BLaER1 treated with 17β-estradiol and CSF1 and Interleukin-3, amounts not matched to agents 10 nM and 100 nM (cell line): ENCODE results near the gene TLE1.

Experiments
- H3K27ac ChIP-seq, 11 experiments: shearing (Covaris generic); formaldehyde crosslinking; 2 replicates each; pipeline ENCODE4 v1.8.1; 2022
- H3K27me3 ChIP-seq, 11 experiments: shearing (Covaris generic); formaldehyde crosslinking; 2 replicates each; pipeline ENCODE4 v1.8.1; 2022
- H3K36me3 ChIP-seq, 11 experiments: shearing (Covaris generic); formaldehyde crosslinking; 2 replicates each; pipeline ENCODE4 v1.8.1; 2022
- H3K4me1 ChIP-seq, 10 experiments: shearing (Covaris generic); formaldehyde crosslinking; 2 replicates each; pipeline ENCODE4 v1.8.1; 2022
- H3K4me2 ChIP-seq, 11 experiments: shearing (Covaris generic); formaldehyde crosslinking; 2 replicates each; pipeline ENCODE4 v1.8.1; 2022
- H3K4me3 ChIP-seq, 10 experiments: shearing (Covaris generic); formaldehyde crosslinking; 2 replicates each; pipeline ENCODE4 v1.8.1; 2022
- H3K9ac ChIP-seq, 11 experiments: shearing (Covaris generic); formaldehyde crosslinking; 2 replicates each; pipeline ENCODE4 v1.8.1; 2022
- H3K9me3 ChIP-seq, 11 experiments: shearing (Covaris generic); formaldehyde crosslinking; replicated peaks in 1 of 11; 2 replicates each; pipeline ENCODE4 v1.8.1; 2022
- H4K20me1 ChIP-seq, 11 experiments: shearing (Covaris generic); formaldehyde crosslinking; 2 replicates each; pipeline ENCODE4 v1.8.1; 2022
- Cebpa-rat ChIP-seq, 11 experiments: shearing (Covaris generic); IDR thresholded peaks; 2 replicates each; pipeline ENCODE4 v1.8.1; 2022

TLE1 gene

DNA sequence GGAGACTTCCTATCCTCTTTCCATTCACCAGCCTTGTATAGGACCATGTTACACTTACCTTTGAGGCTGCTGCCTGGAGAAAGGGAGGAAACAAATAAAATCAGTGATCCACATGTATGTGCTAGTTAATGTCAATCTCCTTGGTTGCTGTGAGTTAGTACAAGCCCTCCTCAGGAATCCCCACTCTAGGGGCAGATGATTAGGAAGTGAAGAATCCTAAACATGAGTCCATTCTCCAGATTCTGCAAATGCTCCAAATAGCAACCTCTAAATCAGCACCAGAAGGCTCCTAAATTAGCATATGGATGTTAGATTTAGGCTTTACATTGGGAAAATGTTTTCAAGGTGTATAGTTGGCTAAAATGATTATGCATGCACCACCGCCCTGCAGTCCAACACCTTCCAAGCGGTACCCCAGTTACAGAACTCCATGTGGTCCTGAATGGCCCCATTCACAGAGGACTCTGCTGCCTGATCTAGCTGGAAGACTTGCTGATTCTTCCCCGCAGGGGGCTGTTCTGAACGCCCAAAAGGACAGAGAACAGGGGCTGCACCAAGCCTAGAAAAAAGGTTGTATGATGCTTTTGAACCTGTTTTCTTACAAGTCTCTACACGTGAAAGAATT is 123.2 kb downstream of the TLE1 start:
- Histone ChIP-seq H3K4me2 (no peak overlapping the region), H3K27ac (no peak overlapping the region), H3K4me3 (no peak overlapping the region), H3K9me3 (no peaks in the 10 kb centered on the region), H3K36me3 (no peaks in the 10 kb centered on the region), H3K4me1 (no peaks in the 10 kb centered on the region), H3K27me3 (no peaks in the 10 kb centered on the region), H4K20me1 (no peaks in the 10 kb centered on the region), H3K9ac (no peak overlapping the region)
- TF ChIP-seq Cebpa-rat (IDR thresholded peaks at IDR 0.05) = no peak

DNA sequence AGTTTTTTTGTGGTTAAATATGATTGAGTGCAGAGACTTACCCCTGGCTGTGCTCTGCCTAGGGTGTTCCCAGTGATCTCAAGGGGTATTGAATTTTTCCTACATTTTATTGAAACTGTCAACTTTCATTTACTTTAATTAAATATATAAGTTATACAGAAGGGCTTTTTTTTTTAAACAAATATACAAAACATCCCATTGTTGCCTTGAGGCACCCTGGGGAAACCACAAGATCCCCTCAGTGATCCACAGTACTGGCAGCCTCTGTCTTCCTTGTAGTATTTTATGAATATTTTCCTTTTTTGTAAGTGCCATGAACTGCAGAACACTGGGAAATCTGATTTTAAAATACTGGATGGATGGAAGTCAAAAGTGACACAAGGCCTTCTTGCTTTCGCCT is 123.7 kb downstream of the TLE1 start:
- H3K36me3 ChIP-seq = no peaks in the 10 kb centered on the region
- H3K27me3 ChIP-seq = no peaks in the 10 kb centered on the region
- no peak overlapping the region for H3K27ac ChIP-seq
- no peak overlapping the region for H3K4me2 ChIP-seq
- H3K4me3 ChIP-seq = no peak overlapping the region
- no peaks in the 10 kb centered on the region for H3K9me3 ChIP-seq
- no peaks in the 10 kb centered on the region for H3K4me1 ChIP-seq
- TF ChIP-seq Cebpa-rat (IDR thresholded peaks at IDR 0.05) = no peak
- H4K20me1 ChIP-seq = no peaks in the 10 kb centered on the region
- H3K9ac ChIP-seq = no peak overlapping the region

DNA sequence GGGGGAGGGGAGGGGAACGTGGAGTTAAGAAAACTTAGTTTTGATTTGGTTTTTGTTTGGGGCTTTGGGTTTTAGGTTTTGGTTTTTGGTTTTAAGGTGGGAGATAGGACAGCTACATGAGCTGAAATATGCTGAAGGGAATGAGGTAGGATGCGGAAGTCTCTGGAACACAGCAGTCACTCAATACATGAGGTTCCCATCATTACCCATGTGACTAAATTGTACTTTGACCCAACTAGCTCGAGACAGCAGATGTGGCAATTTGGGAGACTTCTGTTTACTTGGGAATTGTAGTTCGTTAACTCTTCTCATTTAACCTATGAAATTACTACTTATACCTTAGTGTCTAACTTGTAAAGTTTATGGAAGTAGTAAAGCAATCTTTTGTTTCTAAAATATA is 124.2 kb downstream of the TLE1 start:
- Histone ChIP-seq H3K9me3 (no peaks in the 10 kb centered on the region), H4K20me1 (no peaks in the 10 kb centered on the region), H3K27me3 (no peaks in the 10 kb centered on the region), H3K36me3 (no peaks in the 10 kb centered on the region), H3K4me2 (no peak overlapping the region), H3K4me3 (no peak overlapping the region), H3K4me1 (peaks cover 0 to 4% (median 0%) of the 10 kb centered on the region in 10 experiments; a peak in 1 of 20 replicates), H3K27ac (no peak overlapping the region), H3K9ac (no peak overlapping the region)
- no peak for TF ChIP-seq Cebpa-rat (IDR thresholded peaks at IDR 0.05)

DNA sequence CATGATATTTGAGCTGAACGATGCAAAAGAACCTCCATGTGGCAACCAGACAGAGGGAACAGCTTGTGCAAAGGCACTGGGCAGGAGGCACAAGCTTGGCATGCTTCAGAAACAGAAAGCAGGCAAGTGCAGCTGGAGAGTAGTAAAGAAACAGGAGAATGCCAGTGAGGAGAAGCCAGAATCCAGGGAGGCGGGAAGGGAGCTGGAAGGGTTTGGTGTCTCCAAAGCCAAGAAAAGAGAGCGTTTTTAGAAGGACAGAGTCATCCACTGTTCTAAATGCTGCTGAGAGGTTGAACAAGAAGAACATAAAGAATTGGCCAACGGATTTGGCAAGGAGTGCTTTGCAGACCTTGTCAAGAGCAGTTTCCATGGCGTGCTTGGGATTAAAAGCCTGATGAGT is 124.7 kb downstream of the TLE1 start:
- no peak overlapping the region for H3K4me2 ChIP-seq
- H3K9ac ChIP-seq = no peak overlapping the region
- H3K9me3 ChIP-seq = no peaks in the 10 kb centered on the region
- no peak overlapping the region for H3K4me3 ChIP-seq
- H3K27me3 ChIP-seq = no peaks in the 10 kb centered on the region
- H4K20me1 ChIP-seq = no peaks in the 10 kb centered on the region
- no peak overlapping the region for H3K27ac ChIP-seq
- H3K36me3 ChIP-seq = no peaks in the 10 kb centered on the region
- peaks cover 0 to 5% (median 0%) of the 10 kb centered on the region in 10 experiments; a peak in 1 of 20 replicates for H3K4me1 ChIP-seq
- no peak for TF ChIP-seq Cebpa-rat (IDR thresholded peaks at IDR 0.05)

DNA sequence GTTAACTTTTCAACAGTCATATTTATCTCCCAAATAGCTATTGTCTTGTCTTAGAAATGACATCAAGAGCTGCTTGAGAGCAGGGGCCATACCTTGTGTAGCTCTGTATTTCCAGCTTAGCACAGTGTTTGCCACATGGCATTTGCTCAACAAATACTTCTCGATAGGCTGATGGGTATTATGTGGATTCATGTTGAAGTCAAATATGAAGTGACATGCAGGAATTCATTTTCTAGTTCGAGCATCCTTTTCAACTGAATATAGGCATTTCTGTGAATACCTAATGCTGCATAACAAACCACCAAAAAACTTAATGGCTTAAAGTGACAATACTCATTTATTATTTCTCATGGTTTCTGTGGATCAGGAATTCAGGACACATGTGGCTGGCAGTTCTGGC is 125.6 kb downstream of the TLE1 start:
- TF ChIP-seq Cebpa-rat (IDR thresholded peaks at IDR 0.05) = no peak
- H3K27ac ChIP-seq = no peak overlapping the region
- H3K9ac ChIP-seq = no peak overlapping the region
- H3K27me3 ChIP-seq = no peaks in the 10 kb centered on the region
- no peaks in the 10 kb centered on the region for H3K9me3 ChIP-seq
- no peaks in the 10 kb centered on the region for H4K20me1 ChIP-seq
- no peak overlapping the region for H3K4me3 ChIP-seq
- peaks cover 0 to 5% (median 0%) of the 10 kb centered on the region in 10 experiments; a peak in 1 of 20 replicates for H3K4me1 ChIP-seq
- H3K36me3 ChIP-seq = no peaks in the 10 kb centered on the region
- H3K4me2 ChIP-seq = no peak overlapping the region

DNA sequence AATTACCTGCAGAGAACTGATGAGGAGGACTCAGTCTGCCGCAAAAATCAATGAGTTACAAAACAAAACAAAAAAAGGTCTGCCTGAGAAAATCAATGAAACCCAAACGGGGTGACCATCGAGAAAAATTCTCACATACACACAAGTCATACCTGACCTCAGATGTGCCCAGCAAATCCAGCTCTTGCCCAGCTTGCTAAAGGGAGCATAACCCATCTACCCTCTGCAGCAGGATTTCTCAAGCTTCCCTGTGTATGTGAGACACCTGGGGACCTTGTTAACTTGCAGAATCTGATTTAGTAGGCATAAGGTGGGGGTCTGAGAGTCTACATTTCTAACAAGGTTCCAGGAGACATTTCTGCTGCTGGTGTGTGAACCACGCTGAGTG is 126.3 kb downstream of the TLE1 start:
- TF ChIP-seq Cebpa-rat (IDR thresholded peaks at IDR 0.05) = no peak
- Histone ChIP-seq H3K27me3 (no peaks in the 10 kb centered on the region), H3K27ac (no peak overlapping the region), H3K36me3 (no peaks in the 10 kb centered on the region), H3K9ac (no peak overlapping the region), H4K20me1 (no peaks in the 10 kb centered on the region), H3K9me3 (no peaks in the 10 kb centered on the region), H3K4me3 (no peak overlapping the region), H3K4me1 (peaks cover 0 to 5% (median 0%) of the 10 kb centered on the region in 10 experiments; a peak in 1 of 20 replicates), H3K4me2 (no peak overlapping the region)

DNA sequence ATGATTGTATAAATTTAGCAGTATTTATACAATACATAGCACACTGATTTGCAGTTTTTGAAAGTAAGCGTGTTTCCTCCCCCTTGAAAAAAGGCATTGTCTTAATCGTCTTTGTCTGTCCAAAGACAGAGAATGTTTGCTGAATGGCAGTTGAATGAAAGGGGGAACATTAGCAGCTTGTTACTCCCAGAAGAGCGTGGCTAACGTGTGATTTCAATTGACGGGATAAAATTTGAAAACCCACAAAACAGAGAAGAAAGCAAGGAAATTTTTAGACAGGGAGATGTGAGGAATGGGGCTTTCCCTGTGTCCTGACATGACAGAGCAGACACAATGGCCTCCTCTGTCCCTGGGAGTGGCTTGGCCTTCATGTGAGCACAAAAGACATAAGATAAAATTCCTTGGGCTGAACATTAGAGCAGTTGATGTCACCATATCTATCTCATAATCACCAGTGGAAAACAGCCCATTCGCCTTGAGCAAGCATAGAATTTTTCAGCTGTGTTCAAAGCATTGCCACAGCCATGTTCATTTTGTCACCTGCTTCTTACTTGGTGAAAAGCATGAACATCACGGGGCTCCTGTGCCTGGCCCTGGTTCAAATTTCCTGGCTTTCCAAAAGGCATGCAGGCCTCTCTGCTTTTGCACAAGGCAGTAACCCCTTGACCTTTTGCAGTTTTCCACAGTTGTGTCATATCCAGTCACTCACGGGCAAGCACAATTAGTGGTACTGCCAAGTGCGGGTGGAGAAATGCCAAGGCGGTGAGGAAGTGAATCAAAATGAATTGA is 126.9 kb downstream of the TLE1 start:
- Histone ChIP-seq H3K9me3 (no peaks in the 10 kb centered on the region), H3K36me3 (no peaks in the 10 kb centered on the region), H4K20me1 (no peaks in the 10 kb centered on the region), H3K4me1 (peaks cover 0 to 6% (median 0%) of the 10 kb centered on the region in 10 experiments; a peak in 3 of 20 replicates), H3K4me2 (no peak overlapping the region), H3K4me3 (no peak overlapping the region), H3K27me3 (no peaks in the 10 kb centered on the region), H3K9ac (no peak overlapping the region), H3K27ac (no peak overlapping the region)
- no peak for TF ChIP-seq Cebpa-rat (IDR thresholded peaks at IDR 0.05)

DNA sequence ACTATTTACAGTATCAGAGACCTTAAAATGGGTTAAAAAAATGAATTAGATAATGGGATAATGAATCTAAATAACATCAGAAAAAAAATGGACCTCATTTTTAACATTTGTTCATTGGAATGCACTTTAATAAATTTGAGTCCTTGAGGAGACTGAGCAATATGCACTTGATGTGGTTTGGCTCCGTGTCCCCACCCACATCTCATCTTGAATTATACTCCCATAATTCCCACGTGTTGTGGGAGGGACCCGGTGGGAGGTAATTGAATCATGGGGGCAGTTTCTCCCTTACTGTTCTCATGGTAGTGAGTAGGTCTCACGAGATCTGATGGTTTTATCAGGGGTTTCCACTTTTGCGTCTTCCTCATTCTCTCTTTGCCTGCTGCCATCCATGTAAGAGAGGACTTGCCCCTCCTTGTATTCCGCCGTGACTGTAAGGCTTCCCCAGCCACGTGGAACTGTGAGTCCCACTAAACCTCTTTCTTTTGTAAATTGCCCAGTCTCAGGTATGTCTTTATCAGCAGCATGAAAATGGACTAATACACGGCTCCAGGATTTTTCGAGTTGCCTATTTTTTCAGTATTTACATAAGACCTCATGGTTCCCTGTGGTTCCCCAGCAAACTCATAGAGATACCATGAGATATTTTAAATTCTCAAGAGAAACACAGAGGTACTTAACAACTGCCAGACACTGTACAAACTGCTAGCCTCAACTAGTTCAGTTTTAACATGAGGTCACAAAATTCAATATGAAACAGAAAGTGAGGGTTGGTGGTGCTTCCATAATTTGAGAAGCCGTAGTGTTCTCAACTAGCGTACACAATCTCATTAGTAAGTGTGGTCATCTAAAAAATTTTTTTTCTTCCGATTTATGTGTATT is 128.3 kb downstream of the TLE1 start:
- Histone ChIP-seq H3K4me3 (no peak overlapping the region), H3K4me2 (no peak overlapping the region), H3K9ac (no peak overlapping the region), H3K27ac (no peak overlapping the region), H3K36me3 (no peaks in the 10 kb centered on the region), H3K9me3 (no peaks in the 10 kb centered on the region), H4K20me1 (no peaks in the 10 kb centered on the region), H3K27me3 (no peaks in the 10 kb centered on the region), H3K4me1 (peaks cover 0 to 7% (median 0%) of the 10 kb centered on the region in 10 experiments; a peak in 3 of 20 replicates)
- no peak for TF ChIP-seq Cebpa-rat (IDR thresholded peaks at IDR 0.05)

DNA sequence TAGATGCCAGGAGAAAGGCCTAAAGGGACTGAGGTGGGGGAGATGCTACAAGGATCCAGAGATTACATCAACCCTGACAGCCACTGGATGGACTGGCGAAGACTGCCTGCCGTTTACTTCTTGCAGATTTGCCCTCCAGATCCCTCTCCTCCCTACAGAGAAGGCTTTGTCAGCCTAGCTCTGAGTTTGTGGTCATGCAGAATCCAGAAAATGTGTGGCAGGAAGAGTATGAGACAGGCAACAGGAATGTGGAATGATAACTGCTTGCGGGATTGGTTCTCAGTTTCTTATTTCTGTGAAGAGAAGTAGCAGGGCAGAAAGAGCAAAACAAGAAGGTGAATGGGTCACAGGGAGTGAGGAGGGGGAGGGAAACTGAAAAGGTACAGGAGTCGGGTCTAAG is 129.6 kb downstream of the TLE1 start:
- Histone ChIP-seq H3K27me3 (no peaks in the 10 kb centered on the region), H3K4me2 (no peak overlapping the region), H3K27ac (no peak overlapping the region), H3K9ac (no peak overlapping the region), H3K36me3 (no peaks in the 10 kb centered on the region), H3K4me1 (peaks cover 0 to 7% (median 0%) of the 10 kb centered on the region in 10 experiments; a peak in 3 of 20 replicates), H3K9me3 (no peaks in the 10 kb centered on the region), H4K20me1 (no peaks in the 10 kb centered on the region), H3K4me3 (no peak overlapping the region)
- TF ChIP-seq Cebpa-rat (IDR thresholded peaks at IDR 0.05) = no peak
